Mesenchymal stem cell (in vitro differentiated cells and primary cell): ENCODE measurements around the gene SPRY1.

ENCODE experiments used
- DNase-seq: peaks from one replicate; pipeline ENCODE4 v3.0.0-alpha.2; 2013
- H2AFZ ChIP-seq: one replicate; pipeline ENCODE4 v1.6.1; 2013; ENCODE audit warnings: low read depth, mild to moderate bottlenecking, control low read depth, inconsistent platforms, low read length, moderate library complexity
- H2AK5ac ChIP-seq: 2 replicates; pipeline ENCODE4 v1.6.1; 2013; ENCODE audit warnings: low read length, moderate library complexity, mild to moderate bottlenecking, inconsistent platforms; ENCODE audit not compliant: severe bottlenecking
- H2BK120ac ChIP-seq: one replicate; pipeline ENCODE4 v1.6.1; 2013; ENCODE audit warnings: low read depth, mild to moderate bottlenecking, inconsistent platforms, low read length, moderate library complexity
- H2BK12ac ChIP-seq, 2 experiments: one replicate each; pipeline ENCODE4 v1.6.1; 2013; ENCODE audit warnings: inconsistent platforms in 2 of 2, low read length in 2 of 2, mild to moderate bottlenecking in 2 of 2, moderate library complexity in 2 of 2, control low read depth in 1 of 2
- H2BK15ac ChIP-seq: one replicate; pipeline ENCODE4 v1.6.1; 2013; ENCODE audit warnings: mild to moderate bottlenecking, low read depth, inconsistent platforms; ENCODE audit not compliant: poor library complexity, severe bottlenecking
- H2BK5ac ChIP-seq: 2 replicates; pipeline ENCODE4 v1.6.1; 2013; ENCODE audit warnings: low read depth, mild to moderate bottlenecking, low read length, control low read depth, inconsistent platforms; ENCODE audit not compliant: poor library complexity, severe bottlenecking
- H3K14ac ChIP-seq, 2 experiments: one replicate each; pipeline ENCODE4 v1.6.1; 2013; ENCODE audit warnings: inconsistent platforms in 2 of 2, low read length in 2 of 2, control low read depth in 1 of 2, mild to moderate bottlenecking in 1 of 2, moderate library complexity in 1 of 2
- H3K18ac ChIP-seq, 2 experiments: one replicate each; pipeline ENCODE4 v1.6.1; 2013; ENCODE audit warnings: inconsistent platforms in 2 of 2, low read length in 2 of 2, control low read depth in 1 of 2, low read depth in 1 of 2, mild to moderate bottlenecking in 1 of 2
- H3K23ac ChIP-seq, 2 experiments: one replicate each; pipeline ENCODE4 v1.6.1; 2013; ENCODE audit warnings: inconsistent platforms in 2 of 2, low read length in 2 of 2, mild to moderate bottlenecking in 2 of 2, moderate library complexity in 2 of 2, control low read depth in 1 of 2
- H3K27ac ChIP-seq: 2 replicates; pipeline ENCODE4 v1.5.1; 2013; ENCODE audit warnings: mild to moderate bottlenecking, moderate library complexity, low read length, control low read depth, inconsistent platforms; ENCODE audit not compliant: poor library complexity, severe bottlenecking
- H3K27me3 ChIP-seq, 2 experiments: 2 replicates each; pipeline versions ENCODE4 v1.6.1 to v1.7.0; 2013; ENCODE audit warnings: low read length in 2 of 2, mild to moderate bottlenecking in 2 of 2, moderate library complexity in 2 of 2, control low read depth in 1 of 2, inconsistent platforms in 1 of 2; ENCODE audit not compliant: control insufficient read depth in 1 of 2, insufficient read depth in 1 of 2
- H3K36me3 ChIP-seq, 2 experiments: 2 replicates each; pipeline versions ENCODE4 v1.6.1 to v1.7.0; 2013; ENCODE audit warnings: low read length in 2 of 2, control low read depth in 1 of 2, inconsistent platforms in 1 of 2, low read depth in 1 of 2, mild to moderate bottlenecking in 1 of 2; ENCODE audit not compliant: insufficient read depth in 2 of 2, control insufficient read depth in 1 of 2
- H3K4ac ChIP-seq, 2 experiments: one replicate each; pipeline ENCODE4 v1.6.1; 2013; ENCODE audit warnings: inconsistent platforms in 2 of 2, low read length in 2 of 2, mild to moderate bottlenecking in 2 of 2, moderate library complexity in 2 of 2, control low read depth in 1 of 2, low read depth in 1 of 2
- H3K4me1 ChIP-seq: 2 replicates; pipeline ENCODE4 v1.6.1; 2013; ENCODE audit warnings: low read depth, low read length, control low read depth; ENCODE audit not compliant: control insufficient read depth, insufficient read depth
- H3K4me2 ChIP-seq: 2 replicates; pipeline ENCODE4 v1.6.1; 2013; ENCODE audit warnings: low read length, mild to moderate bottlenecking, inconsistent platforms; ENCODE audit not compliant: poor library complexity, severe bottlenecking
- H3K4me3 ChIP-seq, 2 experiments: 2 replicates each; pipeline versions ENCODE4 v1.5.1 to v1.7.0; 2013; ENCODE audit warnings: low read length in 2 of 2, mild to moderate bottlenecking in 2 of 2, control low read depth in 1 of 2, low read depth in 1 of 2; ENCODE audit not compliant: insufficient read depth in 1 of 2
- H3K79me1 ChIP-seq: replicated peaks from 2 replicates; pipeline ENCODE4 v1.6.1; 2013; ENCODE audit warnings: mild to moderate bottlenecking, control low read depth, low read length, inconsistent platforms; ENCODE audit not compliant: poor library complexity, severe bottlenecking
- H3K9ac ChIP-seq: 2 replicates; pipeline ENCODE4 v1.7.0; 2013; ENCODE audit warnings: mild to moderate bottlenecking, low read length, moderate library complexity
- H3K9me3 ChIP-seq: 2 replicates; pipeline ENCODE4 v1.7.0; 2013; ENCODE audit warnings: mild to moderate bottlenecking, low read length; ENCODE audit not compliant: control insufficient read depth
- H4K8ac ChIP-seq: one replicate; pipeline ENCODE4 v1.6.1; 2013; ENCODE audit warnings: inconsistent platforms, mild to moderate bottlenecking, low read length, moderate library complexity
- H4K91ac ChIP-seq: one replicate; pipeline ENCODE4 v1.6.1; 2013; ENCODE audit warnings: mild to moderate bottlenecking, low read length, inconsistent platforms
- WGBS: methylation state at CpG from one replicate; pipeline ENCODE4 v1.1.7; 2013; ENCODE audit warnings: mixed read lengths; 5-methylcytosine and 5-hydroxymethylcytosine counted together

SPRY1 gene

DNA sequence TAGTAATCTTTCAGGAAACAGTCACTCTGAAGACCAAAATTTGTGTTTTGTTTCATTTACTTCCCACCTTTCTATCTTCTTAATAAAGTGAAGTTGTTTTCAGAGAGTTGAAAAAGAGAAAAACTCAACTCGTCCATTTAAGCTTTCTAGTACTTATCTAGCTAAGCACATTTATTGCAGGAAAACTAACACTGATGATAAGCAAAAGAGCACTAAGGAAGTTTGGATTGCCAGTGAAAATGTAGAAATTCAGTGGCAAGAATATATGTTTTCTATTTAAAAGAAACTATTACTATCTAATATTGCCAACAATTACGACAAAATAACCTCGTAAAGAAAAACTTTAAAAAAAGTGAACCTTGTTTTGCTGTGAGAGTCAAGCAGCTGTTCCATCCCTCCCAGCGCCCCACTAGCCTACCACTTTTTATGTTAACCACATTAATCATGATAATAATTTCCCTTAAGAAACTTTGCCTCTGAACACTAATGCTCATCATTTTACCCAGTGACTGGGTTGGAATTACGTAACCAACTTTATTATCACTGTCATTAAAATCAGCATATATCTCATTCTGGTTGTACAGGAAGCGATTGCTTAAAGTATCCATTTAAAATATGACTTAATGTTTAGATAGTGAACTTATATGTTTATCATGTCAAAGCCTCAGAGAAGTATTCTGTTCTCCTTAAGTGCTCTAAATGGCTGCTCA is 24.8 kb downstream of the SPRY1 start:
- no peak overlapping the region for H2BK5ac ChIP-seq
- DNase-seq = peak; percentile 79
- H3K4me1 ChIP-seq = no peaks in the 10 kb centered on the region
- no peak overlapping the region for H3K23ac ChIP-seq
- no peak overlapping the region for H2AFZ ChIP-seq
- no peaks in the 10 kb centered on the region for H3K36me3 ChIP-seq
- no peak overlapping the region for H2BK15ac ChIP-seq
- H3K18ac ChIP-seq = no peak overlapping the region
- no peaks in the 10 kb centered on the region for H3K27me3 ChIP-seq
- H4K8ac ChIP-seq = no peak overlapping the region
- H3K14ac ChIP-seq = no peak overlapping the region
- H3K9me3 ChIP-seq = no peaks in the 10 kb centered on the region
- no peak overlapping the region for H3K4me3 ChIP-seq
- no peaks in the 10 kb centered on the region for H3K79me1 ChIP-seq
- no peak overlapping the region for H2BK120ac ChIP-seq
- no peak overlapping the region for H3K4me2 ChIP-seq
- H4K91ac ChIP-seq = no peak overlapping the region
- H2BK12ac ChIP-seq = no peak overlapping the region
- H3K4ac ChIP-seq = no peak overlapping the region
- H3K27ac ChIP-seq = no peak overlapping the region
- H2AK5ac ChIP-seq = no peak overlapping the region
- no peak overlapping the region for H3K9ac ChIP-seq
- 65% methylated on average over 4 of the region's 6 CpGs for WGBS

DNA sequence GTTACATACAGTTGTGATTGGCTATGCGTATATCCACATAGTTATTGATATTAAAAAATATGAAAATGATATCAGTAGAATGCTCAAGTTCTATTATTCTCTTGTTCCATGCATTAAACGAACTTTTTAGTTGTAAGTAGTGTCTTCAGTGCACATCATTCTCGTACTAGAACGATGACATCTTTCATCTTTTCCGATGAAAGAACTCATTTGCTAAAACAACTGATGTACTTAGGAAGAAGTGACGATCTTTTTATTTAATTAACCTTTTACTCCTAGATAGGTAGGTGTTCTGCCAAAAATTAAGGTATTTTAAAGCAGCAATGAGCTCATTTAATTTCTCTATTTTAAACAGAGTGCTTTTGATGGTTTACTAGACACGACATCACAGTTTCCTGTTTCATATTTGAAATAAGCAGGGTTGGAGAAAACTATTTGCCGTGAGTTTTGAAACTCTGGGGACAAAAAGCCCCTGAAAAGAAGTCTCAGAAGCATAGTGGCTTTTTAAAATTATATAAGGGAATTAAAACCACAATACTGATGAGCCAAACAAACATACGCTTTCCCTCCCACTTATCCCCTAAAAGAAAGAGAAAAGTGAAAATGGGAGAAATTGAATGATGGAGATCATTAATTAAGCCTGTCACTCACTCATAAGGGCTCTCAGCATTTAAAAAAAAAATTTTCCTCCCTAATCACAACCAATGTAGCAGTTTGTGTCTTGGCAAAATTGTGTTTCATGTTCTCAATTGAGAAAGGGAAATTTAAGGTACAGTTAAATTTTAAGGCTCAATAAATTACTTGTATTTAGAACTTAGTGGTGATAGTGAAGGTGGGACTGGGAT is 25.6 kb downstream of the SPRY1 start:
- peak overlapping the region; percentile 19 for H2BK120ac ChIP-seq
- no peaks in the 10 kb centered on the region for H3K9me3 ChIP-seq
- H3K18ac ChIP-seq = no peak overlapping the region
- H3K4me3 ChIP-seq = no peak overlapping the region
- H2BK15ac ChIP-seq = no peak overlapping the region
- no peak overlapping the region for H2AK5ac ChIP-seq
- H2BK5ac ChIP-seq = no peak overlapping the region
- no peak for DNase-seq
- WGBS = 85% methylated on average over 4 of the region's 9 CpGs
- no peak overlapping the region for H3K23ac ChIP-seq
- H3K4ac ChIP-seq = no peak overlapping the region
- H3K79me1 ChIP-seq = no peaks in the 10 kb centered on the region
- H3K36me3 ChIP-seq = no peaks in the 10 kb centered on the region
- H4K8ac ChIP-seq = no peak overlapping the region
- no peak overlapping the region for H2AFZ ChIP-seq
- H3K14ac ChIP-seq = no peak overlapping the region
- H4K91ac ChIP-seq = no peak overlapping the region
- H3K4me1 ChIP-seq = no peaks in the 10 kb centered on the region
- no peaks in the 10 kb centered on the region for H3K27me3 ChIP-seq
- no peak overlapping the region for H3K9ac ChIP-seq
- no peak overlapping the region for H3K4me2 ChIP-seq
- no peak overlapping the region for H3K27ac ChIP-seq
- H2BK12ac ChIP-seq = no peak overlapping the region

DNA sequence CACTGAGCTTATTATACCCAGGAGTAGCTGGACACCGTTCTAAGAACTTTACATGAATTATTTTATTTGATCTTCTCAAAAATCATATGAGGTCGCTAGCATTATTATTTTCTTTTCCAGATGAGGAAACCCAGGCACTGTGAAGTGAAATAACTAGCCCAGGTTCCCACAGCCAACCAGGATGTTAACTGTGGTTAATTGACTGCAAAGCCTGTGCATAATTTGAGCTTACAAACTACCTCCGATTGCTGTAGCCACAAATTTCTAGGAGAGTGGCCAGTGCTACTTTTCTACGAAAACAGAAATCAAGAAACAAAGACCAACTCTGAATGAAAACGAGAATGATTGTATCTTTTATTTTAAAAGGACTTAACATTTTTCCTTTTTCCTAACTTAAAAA is 27.2 kb downstream of the SPRY1 start:
- Histone ChIP-seq H2BK120ac (no peak overlapping the region), H3K18ac (no peak overlapping the region), H3K4me2 (no peak overlapping the region), H3K9ac (no peak overlapping the region), H2AFZ (no peak overlapping the region), H3K9me3 (peaks cover 4% of the 10 kb centered on the region), H3K27ac (no peak overlapping the region), H2BK15ac (no peak overlapping the region), H2AK5ac (no peak overlapping the region), H3K14ac (no peak overlapping the region), H3K4ac (no peak overlapping the region), H3K36me3 (no peaks in the 10 kb centered on the region), H3K4me1 (no peaks in the 10 kb centered on the region), H3K4me3 (no peak overlapping the region), H4K8ac (no peak overlapping the region), H3K23ac (no peak overlapping the region), H2BK5ac (no peak overlapping the region), H2BK12ac (no peak overlapping the region), H3K79me1 (no peaks in the 10 kb centered on the region), H4K91ac (no peak overlapping the region), H3K27me3 (no peaks in the 10 kb centered on the region)
- WGBS = over 99% methylated on average over 4 of the region's 5 CpGs
- no peak for DNase-seq

DNA sequence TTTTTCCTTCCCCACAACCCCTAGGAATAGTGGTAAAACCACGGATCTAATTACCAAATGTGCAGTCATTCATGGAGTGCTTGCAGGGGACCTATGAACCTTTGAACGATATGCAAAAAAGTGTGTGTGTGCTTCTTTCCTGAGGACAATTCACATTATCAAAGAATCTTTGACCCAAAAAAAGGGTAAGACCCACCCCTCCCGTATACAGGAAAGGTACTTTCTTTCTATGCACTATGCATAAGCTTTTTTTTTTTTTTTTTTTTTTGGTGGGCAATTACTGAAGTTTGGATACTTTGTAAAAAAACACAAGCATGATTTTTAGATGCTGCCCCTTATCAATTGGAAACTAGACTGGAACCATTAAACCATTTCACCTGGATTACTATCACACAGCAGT is 31.4 kb downstream of the SPRY1 start:
- Histone ChIP-seq H3K27me3 (no peaks in the 10 kb centered on the region), H2BK120ac (no peak overlapping the region), H2AFZ (no peak overlapping the region), H2AK5ac (no peak overlapping the region), H2BK12ac (no peak overlapping the region), H4K91ac (no peak overlapping the region), H3K4me1 (no peaks in the 10 kb centered on the region), H2BK15ac (no peak overlapping the region), H3K23ac (no peak overlapping the region), H3K79me1 (no peaks in the 10 kb centered on the region), H3K9ac (no peak overlapping the region), H2BK5ac (no peak overlapping the region), H3K36me3 (no peaks in the 10 kb centered on the region), H3K4me2 (no peak overlapping the region), H4K8ac (no peak overlapping the region), H3K9me3 (peaks cover 4% of the 10 kb centered on the region), H3K27ac (no peak overlapping the region), H3K4ac (no peak overlapping the region), H3K18ac (no peak overlapping the region), H3K4me3 (no peak overlapping the region), H3K14ac (no peak overlapping the region)
- no peak for DNase-seq
- WGBS = 100% methylated on average over 2 of the region's 3 CpGs
